GM18873 (cell line): ENCODE results near the gene FMN1.

Source experiments
- ATAC-seq: cut with Tn5 transposase; IDR thresholded peaks from one replicate; pipeline ENCODE4 v1.9.1; 2021; ENCODE audit warnings: mild to moderate bottlenecking, moderate library complexity, moderate number of reproducible peaks; ENCODE audit not compliant: unreplicated experiment, low FRiP score

FMN1 gene

DNA sequence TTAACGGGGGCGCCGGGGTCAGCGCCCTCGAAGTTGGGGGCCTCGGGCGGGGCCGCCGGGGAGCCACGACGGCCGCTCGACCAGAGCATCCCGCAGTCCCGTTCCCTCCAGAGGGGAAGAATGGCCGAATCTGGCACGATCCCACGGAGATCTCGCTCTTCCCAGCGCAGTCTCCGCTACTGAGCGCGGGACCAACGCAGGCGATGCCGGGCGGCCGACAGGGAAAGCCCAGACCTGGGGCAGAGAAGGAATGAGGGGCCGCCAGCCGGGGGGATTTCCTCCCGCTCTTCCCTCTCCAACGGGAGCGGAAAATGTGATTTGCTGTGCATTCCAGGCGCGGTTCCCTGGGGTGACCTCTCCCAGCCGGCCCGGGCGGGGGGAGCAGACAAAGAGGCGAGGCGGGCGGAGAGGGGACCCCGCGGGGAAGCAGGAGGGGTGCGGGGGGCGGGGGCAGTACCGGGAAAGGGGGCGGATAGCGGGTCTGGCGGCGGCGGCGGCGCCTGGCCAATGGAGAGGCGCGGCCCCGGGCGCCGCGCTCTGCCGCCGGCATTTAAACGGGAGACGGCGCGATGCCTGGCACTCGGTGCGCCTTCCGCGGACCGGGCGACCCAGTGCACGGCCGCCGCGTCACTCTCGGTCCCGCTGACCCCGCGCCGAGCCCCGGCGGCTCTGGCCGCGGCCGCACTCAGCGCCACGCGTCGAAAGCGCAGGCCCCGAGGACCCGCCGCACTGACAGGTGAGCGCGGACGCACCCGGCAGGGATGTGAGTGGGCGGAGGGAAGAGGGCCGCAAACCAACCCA is 476.9 kb downstream of the FMN1 start, which contains the start of gene GREM1:
TSS of gene GREM1 (plus strand) at position 579 of the 801 bp plus-strand sequence. CDS start 12,687 bp downstream, outside the sequence.
- no peak for ATAC-seq

DNA sequence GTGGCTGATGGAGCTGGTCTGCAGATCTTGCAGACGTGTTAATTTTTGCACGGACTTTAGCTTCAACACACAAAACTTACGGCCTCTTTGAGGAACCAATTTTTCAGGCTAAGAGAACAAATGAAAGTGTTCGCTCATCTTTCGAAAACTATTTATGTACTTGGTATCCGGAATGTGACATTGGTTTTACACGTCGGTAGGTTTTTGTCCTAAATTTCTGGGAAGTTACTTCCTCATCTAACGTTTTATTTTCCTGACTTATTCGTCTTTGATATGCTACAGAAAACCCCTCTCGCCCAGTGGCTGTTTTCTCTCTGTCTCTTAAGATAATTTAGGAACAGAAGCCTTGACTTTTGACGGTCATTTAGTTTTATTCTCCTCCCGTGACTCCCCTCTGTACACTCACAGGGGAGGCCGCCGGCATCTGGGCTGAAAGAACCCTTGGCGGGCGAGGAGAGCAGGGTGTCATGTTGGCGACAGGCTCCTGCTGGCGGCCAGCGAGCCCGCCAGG is 477.5 kb downstream of the FMN1 start:
- ATAC-seq = no peak

DNA sequence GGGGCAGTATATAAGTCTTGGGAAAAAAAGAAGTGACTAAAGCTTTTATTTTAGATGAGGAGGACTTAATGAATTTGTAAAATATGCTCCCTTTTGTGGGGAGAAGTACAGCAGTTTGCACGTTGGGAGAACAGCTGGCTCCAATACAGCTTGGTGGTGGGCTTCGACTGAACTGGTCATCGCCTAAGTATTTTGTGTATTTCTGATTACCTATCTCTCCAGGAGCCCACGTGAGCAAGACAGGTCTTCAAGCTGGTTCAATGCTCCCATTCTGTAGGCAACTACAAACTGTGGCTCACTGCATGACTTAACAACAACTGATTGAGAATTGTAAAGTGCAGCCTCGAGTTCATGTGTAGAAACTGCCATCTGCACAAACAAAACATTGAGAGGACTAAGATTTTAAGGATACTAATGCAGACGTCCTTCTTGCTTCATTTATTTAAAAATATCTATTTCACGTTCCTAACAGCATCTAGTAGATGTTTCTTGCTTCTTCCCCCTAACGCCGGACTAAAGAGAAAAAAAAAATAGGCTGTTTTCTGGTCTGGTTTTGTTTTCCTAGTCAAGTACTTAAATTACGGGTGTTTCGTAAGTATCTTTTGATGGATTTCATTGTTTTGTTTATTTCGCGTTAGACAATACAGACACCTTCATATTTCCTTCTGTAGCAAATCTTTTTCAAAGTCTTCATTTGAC is 478.1 kb downstream of the FMN1 start:
- ATAC-seq = no peak
